Measurements from ENCODE around the gene TTL. TPM values are rescaled to one million over a fixed set of nuclear protein-coding genes. Genes with fewer than 3 reads are reported as not detected.
"Not testable (repeated sequence)": the region's sequence is repeated elsewhere in the genome, so short reads cannot be mapped to it uniquely, and the experiment has no call there.

TTL gene
- total and polyA plus RNA-seq, 7 donors: 19.0 to 72.0 (median 49.3) TPM

DNA sequence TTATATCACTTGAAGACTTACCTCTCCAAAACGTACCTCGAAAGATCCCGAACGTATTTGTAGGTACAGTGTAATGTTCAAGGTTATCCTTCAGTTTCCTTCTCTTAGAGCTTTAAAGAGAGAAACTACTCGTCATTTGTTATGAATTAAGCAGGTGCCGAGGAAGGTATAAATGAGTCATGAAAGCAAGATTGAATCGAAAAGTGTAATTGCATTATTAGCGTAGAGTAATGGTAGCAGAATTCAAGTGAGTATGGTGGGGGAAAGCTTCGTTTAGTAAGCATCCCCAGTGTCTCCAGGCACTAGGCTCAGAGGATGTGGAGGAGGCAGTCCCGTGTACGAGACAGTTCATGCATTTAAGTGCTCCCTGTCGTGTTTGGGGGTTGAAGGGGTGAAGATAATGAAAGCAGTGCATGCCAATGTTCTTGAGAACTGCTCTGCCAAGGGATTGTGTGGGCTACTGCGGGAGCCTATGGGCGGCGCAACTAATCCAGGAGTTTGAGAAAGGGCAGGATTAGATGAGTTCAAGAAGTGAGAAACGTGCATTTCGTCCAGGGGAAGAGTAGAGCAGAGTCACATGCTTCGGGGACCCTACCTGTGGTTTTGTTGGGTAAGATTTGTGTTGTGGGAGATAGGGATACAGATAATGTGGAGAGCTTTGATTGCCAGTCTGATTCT is 61.2 kb downstream of the TTL start:
- peaks cover 8 to 30% of the 10 kb centered on the region in 2 donors for H3K36me3 ChIP-seq (ENCODE audit: insufficient read depth in 1 of 2, low read depth in 1 of 2)
- H3K4me1 ChIP-seq: peaks cover 26% of the 10 kb centered on the region
- no peaks in the 10 kb centered on the region for H3K27me3 ChIP-seq (ENCODE audit: insufficient read depth in 3 of 3, low read length in 2 of 3)
- TF ChIP-seq, protein P1, sequence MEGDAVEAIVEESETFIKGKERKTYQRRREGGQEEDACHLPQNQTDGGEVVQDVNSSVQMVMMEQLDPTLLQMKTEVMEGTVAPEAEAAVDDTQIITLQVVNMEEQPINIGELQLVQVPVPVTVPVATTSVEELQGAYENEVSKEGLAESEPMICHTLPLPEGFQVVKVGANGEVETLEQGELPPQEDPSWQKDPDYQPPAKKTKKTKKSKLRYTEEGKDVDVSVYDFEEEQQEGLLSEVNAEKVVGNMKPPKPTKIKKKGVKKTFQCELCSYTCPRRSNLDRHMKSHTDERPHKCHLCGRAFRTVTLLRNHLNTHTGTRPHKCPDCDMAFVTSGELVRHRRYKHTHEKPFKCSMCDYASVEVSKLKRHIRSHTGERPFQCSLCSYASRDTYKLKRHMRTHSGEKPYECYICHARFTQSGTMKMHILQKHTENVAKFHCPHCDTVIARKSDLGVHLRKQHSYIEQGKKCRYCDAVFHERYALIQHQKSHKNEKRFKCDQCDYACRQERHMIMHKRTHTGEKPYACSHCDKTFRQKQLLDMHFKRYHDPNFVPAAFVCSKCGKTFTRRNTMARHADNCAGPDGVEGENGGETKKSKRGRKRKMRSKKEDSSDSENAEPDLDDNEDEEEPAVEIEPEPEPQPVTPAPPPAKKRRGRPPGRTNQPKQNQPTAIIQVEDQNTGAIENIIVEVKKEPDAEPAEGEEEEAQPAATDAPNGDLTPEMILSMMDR (IDR thresholded peaks at IDR 0.05): no peak
- intact Hi-C loops (cut with DNase I): loop anchor here (5.0 to 10.0 kb wide), 3 partner anchors 39 to 61 kb away; partner anchors contain the start of genes TTL (in 2 of the 2) and CHCHD5 (in 1 of the 2)
- peak overlapping the region; percentile 83 for H3K27ac ChIP-seq
- ATAC-seq (no peak), DNase-seq (no peak)
- no peaks in the 10 kb centered on the region for H3K9me3 ChIP-seq
- H3K4me3 ChIP-seq: peak overlapping the region; percentile 90
- 11 to 13% (median 12%) methylated on average over 18 of the region's 18 CpGs for WGBS, 3 donors

DNA sequence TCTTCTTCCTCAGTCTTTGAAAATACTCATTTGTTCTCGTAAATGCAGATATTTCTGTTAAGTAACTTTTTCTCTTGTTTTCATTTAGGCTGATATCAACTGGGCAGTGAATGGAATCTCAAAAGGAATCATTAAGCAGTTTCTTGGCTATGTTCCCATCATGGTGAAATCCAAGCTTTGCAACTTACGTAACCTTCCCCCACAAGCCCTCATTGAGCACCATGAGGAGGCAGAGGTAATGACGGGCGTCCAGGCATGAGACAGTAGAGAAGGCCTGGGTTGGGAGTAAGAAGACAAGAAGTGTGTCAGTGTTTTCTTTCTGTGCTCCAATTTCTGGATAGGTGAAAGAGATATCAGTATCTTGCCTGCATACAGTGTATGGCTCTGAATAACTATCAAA is 65.4 kb downstream of the TTL start:
- peaks cover 18 to 67% of the 10 kb centered on the region in 2 donors for H3K36me3 ChIP-seq (ENCODE audit: insufficient read depth in 1 of 2, low read depth in 1 of 2)
- 44 to 67% (median 50%) methylated on average over 4 of the region's 4 CpGs for WGBS, 3 donors
- no peak overlapping the region for H3K4me3 ChIP-seq
- DNase-seq: peak in 1 of 2 donors; percentile 56
- no peaks in the 10 kb centered on the region for H3K27me3 ChIP-seq (ENCODE audit: insufficient read depth in 3 of 3, low read length in 2 of 3)
- no peaks in the 10 kb centered on the region for H3K9me3 ChIP-seq
- ATAC-seq: peak; percentile 76 to 86 (median 82)
- intact Hi-C loops (cut with DNase I): loop anchor here in 1 of 2 donors (10.0 kb wide), 1 partner anchor 63 kb away; the partner anchor contains the start of gene TTL
- H3K27ac ChIP-seq: peak overlapping the region; percentile 73
- TF ChIP-seq, protein P1 (IDR thresholded peaks at IDR 0.05): no peak
- peaks cover 20% of the 10 kb centered on the region for H3K4me1 ChIP-seq

DNA sequence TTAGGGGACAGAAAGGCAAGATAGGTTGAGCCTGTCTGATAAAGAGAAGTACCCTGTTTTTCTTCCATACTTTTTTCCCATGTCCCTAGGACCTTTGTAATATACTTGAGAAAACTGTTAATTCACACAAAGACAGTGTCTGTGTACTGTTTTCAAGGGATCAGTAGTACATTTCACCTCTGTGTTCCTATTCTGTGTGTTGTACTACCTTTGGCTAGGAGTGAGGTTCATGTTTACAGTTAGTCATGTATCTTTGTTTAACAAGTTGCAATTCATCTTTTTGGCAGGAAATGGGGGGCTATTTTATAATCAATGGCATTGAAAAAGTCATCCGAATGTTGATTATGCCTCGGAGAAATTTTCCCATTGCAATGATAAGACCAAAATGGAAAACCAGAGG is 67.0 kb downstream of the TTL start:
- TF ChIP-seq, protein P1 (IDR thresholded peaks at IDR 0.05): no peak
- no peak for DNase-seq
- WGBS, 3 donors: 96 to 98% (median 97%) methylated on average over 2 of the region's 2 CpGs
- Histone ChIP-seq H3K27me3 (ENCODE audit: insufficient read depth in 3 of 3, low read length in 2 of 3) (no peaks in the 10 kb centered on the region), H3K27ac (no peak overlapping the region), H3K36me3 (ENCODE audit: insufficient read depth in 1 of 2, low read depth in 1 of 2) (peaks cover 21 to 83% of the 10 kb centered on the region in 2 donors), H3K4me1 (peaks cover 10% of the 10 kb centered on the region), H3K9me3 (no peaks in the 10 kb centered on the region), H3K4me3 (no peak overlapping the region)
- intact Hi-C loops (cut with DNase I): loop anchor here in 1 of 2 donors (10.0 kb wide), 1 partner anchor 64 kb away; the partner anchor contains the start of gene TTL
- ATAC-seq: no peak

DNA sequence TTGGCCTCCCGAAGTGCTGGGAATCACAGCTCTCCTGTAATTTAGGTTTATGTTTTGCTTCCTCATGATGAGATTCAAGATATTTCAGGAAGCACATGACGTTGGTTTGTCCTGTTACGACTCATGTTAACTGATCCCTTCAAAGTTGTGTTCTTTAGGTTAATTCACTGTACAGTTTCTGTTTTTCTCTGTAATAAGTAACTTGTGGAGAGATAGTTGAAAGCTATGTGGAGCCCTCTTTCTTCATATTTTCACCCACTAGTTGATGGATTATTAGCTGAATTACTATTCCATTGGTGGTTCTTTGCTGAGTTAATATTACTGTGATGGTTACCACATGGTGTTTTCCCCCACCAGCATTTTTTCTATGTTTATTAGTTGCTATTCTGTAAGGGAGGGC is 84.1 kb downstream of the TTL start:
- Histone ChIP-seq H3K27ac (no peak overlapping the region), H3K4me1 (no peaks in the 10 kb centered on the region), H3K36me3 (ENCODE audit: insufficient read depth in 1 of 2, low read depth in 1 of 2) (peaks cover 17 to 99% of the 10 kb centered on the region in 2 donors), H3K9me3 (no peaks in the 10 kb centered on the region), H3K27me3 (ENCODE audit: insufficient read depth in 3 of 3, low read length in 2 of 3) (no peaks in the 10 kb centered on the region), H3K4me3 (no peak overlapping the region)
- ATAC-seq (no peak), DNase-seq (no peak)
- TF ChIP-seq, protein P1 (IDR thresholded peaks at IDR 0.05): no peak
- intact Hi-C loops (cut with DNase I): no loop called here
- 83 to 91% (median 86%) methylated on average over 3 of the region's 3 CpGs for WGBS, 3 donors

DNA sequence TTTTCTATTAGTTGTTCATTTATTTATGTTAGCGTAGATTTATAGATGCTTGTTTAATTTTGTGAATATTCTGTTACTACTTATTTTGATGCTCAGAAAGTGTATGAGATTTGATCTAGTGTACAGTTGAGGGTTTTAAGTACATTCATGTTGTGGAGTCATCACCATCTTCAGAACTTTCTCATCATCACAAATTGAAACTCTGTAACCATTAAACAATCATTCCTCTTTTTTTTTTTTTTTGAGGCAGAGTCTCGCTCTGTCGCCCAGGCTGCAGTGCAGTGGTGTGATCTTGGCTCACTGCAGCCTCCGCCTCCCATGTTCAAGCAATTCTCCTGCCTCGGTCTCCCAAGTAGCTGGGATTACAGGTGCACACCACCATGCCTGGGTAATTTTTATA is 84.6 kb downstream of the TTL start:
- ATAC-seq: not testable (repeated sequence)

More for the DNA sequence above, 84.6 kb downstream of the TTL start:
- H3K27me3 ChIP-seq (ENCODE audit: insufficient read depth in 3 of 3, low read length in 2 of 3); H3K9me3 ChIP-seq; intact Hi-C loops (cut with DNase I); H3K27ac ChIP-seq; DNase-seq; H3K4me1 ChIP-seq; H3K4me3 ChIP-seq: not testable (repeated sequence)
- WGBS, 3 donors: 93 to 98% (median 94%) methylated on average over 5 of the region's 5 CpGs
- H3K36me3 ChIP-seq (ENCODE audit: insufficient read depth in 1 of 2, low read depth in 1 of 2): peaks cover 19 to 99% of the 10 kb centered on the region in 2 donors

All from psoas muscle (tissue), 8 donors.